GM12874 (cell line): ENCODE measurements around the gene MYL12A.

Experiments used
- TF ChIP-seq, protein P1 (sequence below): IDR thresholded peaks from 2 replicates; pipeline ENCODE4 v1.5.1; 2011; ENCODE audit warnings: low read depth, mild to moderate bottlenecking, control low read depth, low read length, moderate library complexity; ENCODE audit not compliant: insufficient read depth

The MYL12A gene

DNA sequence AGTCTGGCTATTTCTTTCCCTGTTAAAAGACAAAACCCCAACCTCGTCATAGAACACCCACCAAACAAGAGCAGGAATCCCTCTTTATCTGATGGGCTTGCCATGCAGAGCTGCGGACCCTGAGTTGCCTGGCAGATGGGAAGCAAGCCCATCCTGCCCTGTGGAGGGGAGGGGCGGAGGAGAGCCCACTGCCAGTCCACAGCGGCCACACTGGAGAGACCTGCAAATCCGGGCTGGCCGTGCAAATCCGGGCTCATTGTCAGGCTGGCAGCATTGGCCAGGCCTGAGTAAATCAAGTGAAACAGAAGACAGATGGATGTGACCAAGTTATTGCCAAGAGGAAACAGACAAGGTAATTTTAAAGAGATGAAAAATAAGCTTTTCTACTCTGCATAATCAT is 36.3 kb downstream of the MYL12A start:
- TF ChIP-seq, protein P1, sequence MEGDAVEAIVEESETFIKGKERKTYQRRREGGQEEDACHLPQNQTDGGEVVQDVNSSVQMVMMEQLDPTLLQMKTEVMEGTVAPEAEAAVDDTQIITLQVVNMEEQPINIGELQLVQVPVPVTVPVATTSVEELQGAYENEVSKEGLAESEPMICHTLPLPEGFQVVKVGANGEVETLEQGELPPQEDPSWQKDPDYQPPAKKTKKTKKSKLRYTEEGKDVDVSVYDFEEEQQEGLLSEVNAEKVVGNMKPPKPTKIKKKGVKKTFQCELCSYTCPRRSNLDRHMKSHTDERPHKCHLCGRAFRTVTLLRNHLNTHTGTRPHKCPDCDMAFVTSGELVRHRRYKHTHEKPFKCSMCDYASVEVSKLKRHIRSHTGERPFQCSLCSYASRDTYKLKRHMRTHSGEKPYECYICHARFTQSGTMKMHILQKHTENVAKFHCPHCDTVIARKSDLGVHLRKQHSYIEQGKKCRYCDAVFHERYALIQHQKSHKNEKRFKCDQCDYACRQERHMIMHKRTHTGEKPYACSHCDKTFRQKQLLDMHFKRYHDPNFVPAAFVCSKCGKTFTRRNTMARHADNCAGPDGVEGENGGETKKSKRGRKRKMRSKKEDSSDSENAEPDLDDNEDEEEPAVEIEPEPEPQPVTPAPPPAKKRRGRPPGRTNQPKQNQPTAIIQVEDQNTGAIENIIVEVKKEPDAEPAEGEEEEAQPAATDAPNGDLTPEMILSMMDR = no peak

DNA sequence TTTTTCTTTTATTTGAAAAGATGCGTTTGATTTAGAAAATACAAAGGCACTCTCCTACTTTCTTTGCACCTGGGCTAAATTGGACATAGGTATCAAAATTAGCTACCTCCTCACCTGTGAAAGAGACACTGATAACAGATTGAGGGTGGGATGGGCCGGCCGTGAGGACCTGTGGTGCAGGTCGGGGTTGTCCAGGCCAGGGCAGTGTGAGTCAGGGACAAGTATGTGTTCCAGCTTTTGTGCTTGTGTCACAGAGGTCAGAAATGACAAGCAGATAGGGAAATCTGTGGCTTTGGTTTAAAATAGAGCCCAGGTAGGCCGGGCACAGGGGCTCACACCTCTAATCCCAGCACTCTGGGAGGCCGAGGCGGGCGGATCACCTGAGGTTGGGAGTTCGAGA is 36.9 kb downstream of the MYL12A start:
- TF ChIP-seq, protein P1 = no peak

DNA sequence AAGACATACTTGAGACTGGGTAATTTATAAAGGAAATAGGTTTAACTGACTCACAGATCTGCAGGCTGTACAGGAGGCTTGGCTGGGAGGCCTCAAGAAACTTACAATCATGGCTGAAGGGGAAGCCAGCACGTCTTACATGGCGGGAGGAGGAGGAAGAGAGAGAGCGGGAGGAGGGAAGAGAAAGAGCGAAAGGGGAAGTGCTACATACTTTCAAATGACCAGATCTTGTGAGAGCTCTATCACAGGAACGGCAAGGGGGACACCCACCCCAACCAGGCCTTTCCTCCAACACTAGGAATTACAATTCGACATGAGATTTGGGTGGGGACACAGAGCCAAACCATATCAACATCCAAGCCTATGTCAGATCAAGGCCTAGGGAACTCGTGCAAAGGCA is 38.6 kb downstream of the MYL12A start:
- TF ChIP-seq, protein P1 = no peak

DNA sequence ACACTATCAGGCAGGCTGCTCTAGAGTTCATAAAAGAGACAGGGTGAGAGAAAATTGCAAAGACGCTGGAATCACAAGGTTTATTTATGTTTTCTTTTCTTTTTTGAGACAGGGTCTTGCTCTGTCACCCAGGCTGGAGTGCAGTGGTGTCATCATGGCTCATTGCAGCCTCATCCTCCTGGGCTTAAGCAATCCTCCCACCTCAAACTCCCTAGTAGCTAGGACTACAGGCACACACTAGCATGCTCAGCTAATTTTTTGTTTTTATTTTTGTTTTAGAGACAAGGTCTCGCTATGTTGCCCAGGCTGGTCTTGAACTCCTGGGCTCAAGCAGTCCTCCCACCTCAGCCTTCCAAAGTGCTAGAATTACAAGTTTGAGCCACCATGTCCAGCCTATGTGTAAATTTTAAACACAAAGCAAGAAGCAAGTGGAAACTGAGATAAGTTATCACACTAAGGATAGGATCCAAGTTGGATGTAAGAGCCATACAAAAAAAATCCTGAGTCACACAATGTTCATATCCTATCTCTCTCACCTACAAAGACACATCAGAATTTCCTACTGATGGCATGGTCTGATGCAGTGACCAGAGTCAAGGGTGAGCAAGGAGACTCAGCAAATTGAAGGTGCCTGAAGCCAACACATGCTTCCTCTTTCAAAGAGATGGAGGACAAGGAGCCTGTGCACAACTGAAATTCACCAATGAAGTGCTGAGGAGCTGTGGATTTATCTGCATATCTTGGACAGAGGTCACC is 45.8 kb downstream of the MYL12A start:
- TF ChIP-seq, protein P1 = no peak

DNA sequence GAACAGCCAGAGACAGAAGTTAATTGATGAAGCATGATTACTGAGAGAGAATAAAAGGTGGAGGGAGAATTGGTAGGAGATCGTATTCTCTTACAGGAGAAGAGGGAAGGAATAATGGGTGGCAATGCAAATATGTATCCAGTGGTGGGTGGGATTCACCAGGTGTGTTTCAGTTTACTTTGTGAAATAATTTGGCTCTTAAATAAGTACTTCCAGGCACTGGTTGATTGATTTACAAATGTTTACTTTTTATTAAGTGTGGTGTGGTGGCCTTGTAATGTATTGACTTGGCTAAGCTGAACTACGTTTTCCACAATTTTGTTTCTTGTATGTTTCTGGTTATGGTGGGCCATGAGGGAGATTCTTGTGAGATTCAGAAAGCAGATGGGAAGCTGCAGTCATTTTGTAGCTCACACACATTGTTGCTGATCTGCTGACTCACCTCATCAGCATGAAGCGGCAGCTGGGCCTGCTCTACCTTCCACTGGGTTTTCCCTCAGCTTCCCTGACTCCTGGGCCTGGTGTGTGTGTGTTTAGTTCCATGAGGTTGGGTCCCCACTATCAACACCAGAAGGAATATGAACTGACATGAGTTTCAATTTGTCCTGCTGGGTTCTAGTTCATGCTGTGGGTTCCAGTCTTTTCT is 47.0 kb downstream of the MYL12A start:
- TF ChIP-seq, protein P1 = no peak

DNA sequence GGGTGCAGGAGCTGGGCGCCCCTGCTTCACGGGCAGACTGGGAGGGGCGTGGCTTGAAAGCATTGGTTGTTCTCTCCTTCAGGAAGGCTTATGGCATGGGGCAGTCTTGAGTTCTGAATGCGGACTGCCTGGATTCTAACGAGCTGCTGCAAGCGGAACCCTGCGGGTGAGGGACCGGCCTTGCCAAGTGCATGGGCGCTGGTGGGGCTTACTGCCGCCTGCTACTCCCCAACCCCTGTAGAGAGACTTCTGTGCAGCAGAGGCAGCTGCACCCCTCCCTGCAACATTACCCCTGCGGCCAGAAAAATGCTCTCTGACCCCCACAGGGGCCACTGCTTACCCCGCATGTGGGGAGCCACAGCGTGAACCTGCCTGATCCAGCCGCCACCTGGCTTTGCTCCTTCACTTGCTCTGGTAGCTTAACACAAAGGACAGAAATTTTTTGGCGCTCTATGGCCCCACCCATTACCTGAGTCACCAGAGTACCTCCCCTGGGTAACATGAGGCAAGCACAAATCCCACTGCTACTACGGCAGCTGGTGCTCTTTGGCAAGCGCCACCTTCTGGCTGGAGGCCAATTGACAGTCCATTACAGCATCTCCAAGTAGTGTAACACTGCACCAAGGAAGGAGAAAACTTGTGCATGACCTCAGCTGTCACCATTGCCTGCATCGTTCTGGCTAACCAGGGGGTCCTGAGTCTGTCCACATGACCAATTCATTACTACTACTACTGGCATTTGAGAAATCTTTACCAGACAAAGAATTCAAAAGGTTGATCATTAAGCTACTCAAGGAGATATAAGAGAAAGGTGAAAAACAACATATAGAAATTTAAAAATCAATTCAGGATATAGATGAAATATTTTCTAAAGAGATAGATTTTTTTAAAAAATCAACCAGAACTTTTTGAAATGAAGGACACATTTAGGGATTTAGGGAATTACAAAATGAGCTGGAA is 49.7 kb downstream of the MYL12A start:
- TF ChIP-seq, protein P1 = peak; percentile 90

DNA sequence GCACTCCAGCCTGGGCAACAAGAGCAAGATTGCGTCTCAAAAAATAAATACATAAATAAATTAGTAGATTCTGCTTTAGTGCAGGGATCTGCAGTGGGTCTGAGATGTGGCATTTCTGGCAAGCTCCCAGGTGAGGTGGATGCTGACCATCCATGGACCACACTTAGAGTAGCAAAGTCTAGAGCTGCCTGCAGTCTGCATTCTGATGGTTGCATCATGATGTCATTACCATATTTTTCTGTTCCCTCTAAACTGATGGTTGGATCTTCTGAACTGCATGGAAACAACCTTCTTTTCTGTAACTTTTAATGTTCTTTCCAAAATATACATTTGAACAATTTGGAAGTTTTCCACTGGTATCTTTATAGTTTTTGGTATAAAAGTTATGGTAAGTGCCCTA is 57.2 kb downstream of the MYL12A start:
- TF ChIP-seq, protein P1 = no peak
